ENCODE data around the gene MED17. TPM values are rescaled to one million over a fixed set of nuclear protein-coding genes. Genes with fewer than 3 reads are reported as not detected.

MED17 gene
- total RNA-seq, 1 donor from 2014 or later: 40.0 TPM

DNA sequence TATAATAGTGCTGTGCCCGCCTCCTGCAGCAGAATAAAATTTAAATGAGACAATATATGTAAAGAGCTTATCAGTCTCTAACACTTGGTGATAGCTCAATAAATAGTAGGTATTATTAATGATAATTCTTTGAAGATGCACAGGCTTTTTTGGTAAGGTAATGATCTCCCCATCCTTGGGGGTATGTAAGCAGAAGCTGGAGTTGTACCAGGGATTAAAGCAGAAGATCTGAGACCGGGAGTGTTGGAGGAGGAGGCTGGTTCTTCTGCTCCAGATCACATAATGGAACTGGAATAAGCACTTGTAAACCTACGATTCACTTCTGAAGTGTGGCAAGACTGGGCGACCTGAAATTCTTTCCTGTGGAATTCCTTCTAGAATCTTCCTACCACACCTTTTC, 58.0 kb downstream of the MED17 start:
- DNase-seq (ENCODE audit: low read depth) (no peak), FAIRE-seq (no peak)
- TF ChIP-seq EZH2 (IDR thresholded peaks at IDR 0.05; ENCODE audit: insufficient read depth, low read length) (no peak), CTCF (IDR thresholded peaks at IDR 0.05; ENCODE audit: insufficient read depth, low read depth, low read length) (no peak)
- peak overlapping the region; percentile 9 for H3K4me2 ChIP-seq (ENCODE audit: low read length)
- H3K4me1 Mint-ChIP-seq (ENCODE audit: low read depth, unreplicated experiment): peaks cover 26% of the 10 kb centered on the region
- H3K9me3 ChIP-seq (ENCODE audit: insufficient read depth, low read depth, low read length): no peaks in the 10 kb centered on the region
- no peak overlapping the region for H3K27ac Mint-ChIP-seq (ENCODE audit: unreplicated experiment)
- H3K79me2 ChIP-seq (ENCODE audit: insufficient read depth, low read length): no peaks in the 10 kb centered on the region
- no peaks in the 10 kb centered on the region for H3K36me3 Mint-ChIP-seq (ENCODE audit: low read depth, unreplicated experiment)
- H3K27ac ChIP-seq (ENCODE audit: low read depth, low read length): no peak overlapping the region
- H3K27me3 Mint-ChIP-seq (ENCODE audit: low read depth, unreplicated experiment): no peaks in the 10 kb centered on the region
- H3K4me3 Mint-ChIP-seq (ENCODE audit: unreplicated experiment): no peak overlapping the region
- no peak overlapping the region for H3K4me3 ChIP-seq (ENCODE audit: insufficient read depth, low read depth, low read length)
- H3K36me3 ChIP-seq (ENCODE audit: insufficient read depth, low read length): no peaks in the 10 kb centered on the region
- H4K20me1 ChIP-seq (ENCODE audit: insufficient read depth, low read length): no peaks in the 10 kb centered on the region
- peaks cover 12% of the 10 kb centered on the region for H3K4me1 ChIP-seq (ENCODE audit: insufficient read depth, low read length)
- H3K9me3 Mint-ChIP-seq (ENCODE audit: unreplicated experiment): peaks cover 2% of the 10 kb centered on the region
- no peak overlapping the region for H2AFZ ChIP-seq (ENCODE audit: low read depth, low read length)
- no peaks in the 10 kb centered on the region for H3K27me3 ChIP-seq (ENCODE audit: insufficient read depth, low read length)
- no peak overlapping the region for H3K9ac ChIP-seq (ENCODE audit: low read length)

DNA sequence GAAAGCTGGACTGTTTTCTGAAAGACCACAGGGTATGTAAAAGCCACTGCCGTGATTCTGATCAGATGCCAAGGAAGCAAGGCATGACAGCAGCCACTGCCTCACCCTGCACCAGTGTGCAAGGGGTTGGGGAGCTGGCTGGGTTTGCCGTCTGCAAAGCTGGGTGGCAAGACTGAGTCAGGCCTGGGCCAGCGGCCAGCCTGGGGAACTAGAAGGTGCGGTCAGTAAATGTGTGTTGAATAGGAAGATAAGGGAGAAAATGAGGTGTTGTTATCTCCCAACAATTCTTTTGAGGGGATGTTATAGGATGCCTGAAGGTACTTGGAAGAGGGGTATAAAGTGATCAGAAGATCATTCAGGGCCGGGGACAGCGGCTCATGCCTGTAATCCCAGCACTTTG, 58.4 kb downstream of the MED17 start:
- Mint-ChIP-seq H3K36me3 (ENCODE audit: low read depth, unreplicated experiment) (no peaks in the 10 kb centered on the region), H3K27me3 (ENCODE audit: low read depth, unreplicated experiment) (no peaks in the 10 kb centered on the region), H3K4me3 (ENCODE audit: unreplicated experiment) (no peak overlapping the region), H3K27ac (ENCODE audit: unreplicated experiment) (no peak overlapping the region), H3K9me3 (ENCODE audit: unreplicated experiment) (peaks cover 2% of the 10 kb centered on the region), H3K4me1 (ENCODE audit: low read depth, unreplicated experiment) (peaks cover 26% of the 10 kb centered on the region)
- Histone ChIP-seq H3K36me3 (ENCODE audit: insufficient read depth, low read length) (no peaks in the 10 kb centered on the region), H3K27ac (ENCODE audit: low read depth, low read length) (no peak overlapping the region), H3K9me3 (ENCODE audit: insufficient read depth, low read depth, low read length) (no peaks in the 10 kb centered on the region), H3K4me3 (ENCODE audit: insufficient read depth, low read depth, low read length) (no peak overlapping the region), H3K4me1 (ENCODE audit: insufficient read depth, low read length) (peaks cover 12% of the 10 kb centered on the region), H2AFZ (ENCODE audit: low read depth, low read length) (no peak overlapping the region), H3K9ac (ENCODE audit: low read length) (no peak overlapping the region), H4K20me1 (ENCODE audit: insufficient read depth, low read length) (no peaks in the 10 kb centered on the region), H3K79me2 (ENCODE audit: insufficient read depth, low read length) (no peaks in the 10 kb centered on the region), H3K27me3 (ENCODE audit: insufficient read depth, low read length) (no peaks in the 10 kb centered on the region), H3K4me2 (ENCODE audit: low read length) (peak overlapping the region; percentile 9)
- TF ChIP-seq EZH2 (IDR thresholded peaks at IDR 0.05; ENCODE audit: insufficient read depth, low read length) (no peak), CTCF (IDR thresholded peaks at IDR 0.05; ENCODE audit: insufficient read depth, low read depth, low read length) (no peak)
- FAIRE-seq (no peak), DNase-seq (ENCODE audit: low read depth) (peak; percentile 93)

- Mint-ChIP-seq H3K36me3 (ENCODE audit: low read depth, unreplicated experiment) (no peaks in the 10 kb centered on the region), H3K9me3 (ENCODE audit: unreplicated experiment) (peaks cover 2% of the 10 kb centered on the region), H3K27me3 (ENCODE audit: low read depth, unreplicated experiment) (peaks cover 5% of the 10 kb centered on the region), H3K4me1 (ENCODE audit: low read depth, unreplicated experiment) (peaks cover 26% of the 10 kb centered on the region), H3K27ac (ENCODE audit: unreplicated experiment) (peak overlapping the region; percentile 1), H3K4me3 (ENCODE audit: unreplicated experiment) (no peak overlapping the region)
- H3K4me3 ChIP-seq (ENCODE audit: insufficient read depth, low read depth, low read length): no peak overlapping the region
- no peaks in the 10 kb centered on the region for H4K20me1 ChIP-seq (ENCODE audit: insufficient read depth, low read length)
- no peak overlapping the region for H3K9ac ChIP-seq (ENCODE audit: low read length)
- H3K4me2 ChIP-seq (ENCODE audit: low read length): no peak overlapping the region
- TF ChIP-seq EZH2 (IDR thresholded peaks at IDR 0.05; ENCODE audit: insufficient read depth, low read length) (no peak), CTCF (IDR thresholded peaks at IDR 0.05; ENCODE audit: insufficient read depth, low read depth, low read length) (no peak)
- FAIRE-seq: no peak
- H3K79me2 ChIP-seq (ENCODE audit: insufficient read depth, low read length): no peaks in the 10 kb centered on the region
- H3K9me3 ChIP-seq (ENCODE audit: insufficient read depth, low read depth, low read length): no peaks in the 10 kb centered on the region
- H3K27ac ChIP-seq (ENCODE audit: low read depth, low read length): no peak overlapping the region
- peaks cover 12% of the 10 kb centered on the region for H3K4me1 ChIP-seq (ENCODE audit: insufficient read depth, low read length)
- no peak overlapping the region for H2AFZ ChIP-seq (ENCODE audit: low read depth, low read length)
- H3K36me3 ChIP-seq (ENCODE audit: insufficient read depth, low read length): no peaks in the 10 kb centered on the region
- H3K27me3 ChIP-seq (ENCODE audit: insufficient read depth, low read length): no peaks in the 10 kb centered on the region
- DNase-seq (ENCODE audit: low read depth): peak; percentile 16
These were observed 59.8 kb downstream of the MED17 start for GRCh38 chr11:93843906-93844305.

Data from astrocyte (in vitro differentiated cells and primary cell).